K562 (cell line): ENCODE measurements around the gene DYNC1I2. TPM values are rescaled to one million over a fixed set of nuclear protein-coding genes. Genes with fewer than 3 reads are reported as not detected.

ENCODE experiments used
- ATAC-seq: fragments of 200-7000 bp; cut with Tn5 transposase; 3 replicates; pipeline ENCODE4 v1.9.1; 2020; ENCODE audit warnings: moderate library complexity
- BruUV-seq: library from RNA; stranded (reverse); fragments of 400-500 nt; replicated peaks from 2 replicates; lab custom pipeline; 2021; lab: Mats Ljungman, UMichigan
- CTCF ChIA-PET: fragments of 300-600 bp; formaldehyde crosslinking; extraction: SDS; loops from one replicate; lab custom pipeline; 2021; ENCODE audit warnings: low intra/inter-chr PET ratio; lab: Yijun Ruan, JAX
- POLR2A ChIA-PET: fragments of 300-600, 350-650 bp; sonication (Branson Sonifier 250); formaldehyde crosslinking; extraction: SDS; loops from one replicate; lab custom pipeline; 2021; ENCODE audit warnings: antibody characterized with exemption, inconsistent platforms; lab: Yijun Ruan, JAX
- DNase-seq, 4 experiments: peaks; one replicate each; pipeline versions ENCODE4 v3.0.0 to v3.0.0-alpha.2; 2011 to 2018; ENCODE audit warnings: low spot score in 3 of 4, mixed read lengths in 3 of 4; ENCODE audit errors: extremely low read depth in 1 of 4
- FAIRE-seq: peaks from 2 replicates; lab custom pipeline; 2011; peaks lifted over from hg19 to GRCh38; lab: Jason Lieb, UNC
- H2AFZ ChIP-seq: 2 replicates; pipeline ENCODE4 v1.6.0; 2011; ENCODE audit warnings: low read depth, low read length, control low read depth, inconsistent platforms
- H3K27ac ChIP-seq: fragments of 200-600 bp; 3 replicates; pipeline ENCODE4 v1.8.0; 2011; ENCODE audit warnings: low read depth, mild to moderate bottlenecking, control low read depth, inconsistent platforms, low read length, moderate library complexity, mixed read lengths; ENCODE audit errors: extremely low read depth
- H3K27me3 ChIP-seq, 2 experiments: fragments of 300-600 bp in 1 of 2; 2 replicates in 1 of 2; 3 replicates in 1 of 2; pipeline versions ENCODE4 v1.6.0 to v1.8.0; 2011; ENCODE audit warnings: inconsistent platforms in 2 of 2, low read length in 2 of 2, mild to moderate bottlenecking in 1 of 2, mixed read lengths in 1 of 2, moderate library complexity in 1 of 2; ENCODE audit not compliant: control insufficient read depth in 2 of 2, insufficient read depth in 2 of 2
- H3K36me3 ChIP-seq: fragments of 300-600 bp; 3 replicates; pipeline ENCODE4 v1.8.0; 2011; ENCODE audit warnings: mild to moderate bottlenecking, low read length, inconsistent platforms; ENCODE audit not compliant: control insufficient read depth, insufficient read depth
- H3K4me1 ChIP-seq, 2 experiments: fragments of 200-600 bp in 1 of 2; replicated peaks in 1 of 2; 2 replicates in 1 of 2; 3 replicates in 1 of 2; pipeline versions ENCODE4 v1.5.1 to v1.8.0; 2011; ENCODE audit warnings: inconsistent platforms in 2 of 2, low read length in 2 of 2, mild to moderate bottlenecking in 1 of 2, mixed read lengths in 1 of 2, moderate library complexity in 1 of 2; ENCODE audit not compliant: control insufficient read depth in 2 of 2, insufficient read depth in 2 of 2
- H3K4me2 ChIP-seq: 2 replicates; pipeline ENCODE4 v1.6.1; 2011; ENCODE audit warnings: low read length, control low read depth, inconsistent platforms, mixed read lengths; ENCODE audit not compliant: insufficient read depth
- H3K4me3 ChIP-seq: fragments of 200-600 bp; sonication (generic), shearing (Covaris generic); 2 replicates; pipeline ENCODE4 v1.5.1; 2016; ENCODE audit warnings: control low read depth, inconsistent platforms
- H3K79me2 ChIP-seq: fragments of 200-600 bp; 3 replicates; pipeline ENCODE4 v1.8.0; 2011; ENCODE audit warnings: low read length, inconsistent platforms; ENCODE audit not compliant: control insufficient read depth, insufficient read depth
- H3K9ac ChIP-seq, 2 experiments: 2 replicates each; pipeline versions ENCODE4 v1.6.0 to v1.6.1; 2011; ENCODE audit warnings: low read depth in 2 of 2, low read length in 2 of 2, control low read depth in 1 of 2, inconsistent platforms in 1 of 2, mild to moderate bottlenecking in 1 of 2, mixed read lengths in 1 of 2; ENCODE audit not compliant: insufficient read depth in 1 of 2
- H3K9me1 ChIP-seq: one replicate; pipeline ENCODE4 v1.6.0; 2011; ENCODE audit warnings: inconsistent platforms, mild to moderate bottlenecking, low read length, moderate library complexity; ENCODE audit not compliant: control insufficient read depth, insufficient read depth
- H3K9me3 ChIP-seq: replicated peaks from 2 replicates; pipeline ENCODE4 v1.5.1; 2011; ENCODE audit warnings: low read depth, low read length, inconsistent platforms; ENCODE audit not compliant: control insufficient read depth, insufficient read depth
- H4K20me1 ChIP-seq: replicated peaks from 2 replicates; pipeline ENCODE4 v1.6.1; 2011; ENCODE audit warnings: low read length, inconsistent platforms, mixed read lengths; ENCODE audit not compliant: control insufficient read depth, insufficient read depth
- CTBP1 ChIP-seq: fragments of 450-650 bp; IDR thresholded peaks from 2 replicates; pipeline ENCODE4 v1.6.1; 2016; ENCODE audit warnings: borderline replicate concordance
- ERF ChIP-seq: fragments of 450-650 bp; formaldehyde crosslinking; IDR thresholded peaks from 2 replicates; pipeline ENCODE4 v1.4.0; 2020; ENCODE audit warnings: mild to moderate bottlenecking, mixed read lengths
- HNRNPH1 ChIP-seq: fragments of 200-400 bp; formaldehyde crosslinking; optimal IDR thresholded peaks from 2 replicates; pipeline ENCODE3; 2017; ENCODE audit warnings: low read depth, mild to moderate bottlenecking, low read length, moderate library complexity
- ILF3 ChIP-seq: fragments of 450-650 bp; IDR thresholded peaks from 2 replicates; pipeline ENCODE4 v1.6.1; 2018; ENCODE audit warnings: antibody characterized with exemption, mild to moderate bottlenecking, moderate library complexity, borderline replicate concordance
- KAT2B ChIP-seq: IDR thresholded peaks from one replicate; pipeline ENCODE4 v1.6.1; 2012; ENCODE audit warnings: low read depth, mild to moderate bottlenecking, control low read depth, inconsistent platforms, low read length, moderate library complexity
- MEF2A ChIP-seq: IDR thresholded peaks from 2 replicates; pipeline ENCODE4 v1.6.1; 2011; ENCODE audit warnings: low read depth, mild to moderate bottlenecking, low read length, moderate library complexity; ENCODE audit not compliant: control insufficient read depth
- NFE2L1 ChIP-seq: fragments of 450-650 bp; IDR thresholded peaks from 2 replicates; pipeline ENCODE4 v1.6.1; 2016; ENCODE audit warnings: missing genetic modification characterization, low read depth, mild to moderate bottlenecking, missing compliant biosample characterization, moderate library complexity, borderline replicate concordance
- PHF8 ChIP-seq: fragments of 200-600 bp; sonication (generic); IDR thresholded peaks from 2 replicates; pipeline ENCODE4 v1.6.1; 2012; ENCODE audit warnings: mixed run types, mild to moderate bottlenecking, inconsistent platforms, low read length, moderate library complexity, borderline replicate concordance
- POLR3A ChIP-seq: IDR thresholded peaks from 2 replicates; pipeline ENCODE4 v1.6.1; 2011; ENCODE audit warnings: borderline replicate concordance, mild to moderate bottlenecking, moderate library complexity; ENCODE audit not compliant: insufficient read length, insufficient read depth; ENCODE audit errors: extremely low read depth
- RAD21 ChIP-seq, 2 experiments: fragments of 250-450 bp in 1 of 2; fragments of 450-650 bp in 1 of 2; sonication (Bioruptor Pico) in 1 of 2; formaldehyde crosslinking in 1 of 2; IDR thresholded peaks in 1 of 2; conservative IDR thresholded peaks in 1 of 2; 2 replicates each; pipeline versions ENCODE4 v1.4.0 to v1.8.0; 2020 to 2022; ENCODE audit warnings: mild to moderate bottlenecking in 2 of 2, moderate library complexity in 1 of 2
- SMARCC2 ChIP-seq: fragments of 450-650 bp; IDR thresholded peaks from 2 replicates; pipeline ENCODE4 v1.6.1; 2017; ENCODE audit warnings: antibody characterized with exemption, moderate library complexity, mild to moderate bottlenecking, low read depth
- ZNF561 ChIP-seq: fragments of 450-650 bp; formaldehyde crosslinking; conservative IDR thresholded peaks from 2 replicates; pipeline ENCODE4 v1.4.0; 2020; ENCODE audit warnings: mild to moderate bottlenecking, moderate library complexity
- ZNF77 ChIP-seq: fragments of 250-450 bp; sonication (Bioruptor Pico); IDR thresholded peaks from 2 replicates; pipeline ENCODE4 v1.5.0; 2020
- WGBS: fragments of 100-300 bp; shearing (Covaris generic); methylation state at CpG from one replicate; pipeline ENCODE4 v1.1.6; 2016; ENCODE audit warnings: low coverage, mixed read lengths; ENCODE audit not compliant: insufficient coverage; ENCODE audit errors: missing lambda C conversion rate; 5-methylcytosine and 5-hydroxymethylcytosine counted together
- in situ Hi-C: fragments of 300-500 bp; cut with MboI; formaldehyde crosslinking; loops from 4 replicates; pipeline ENCODE4 v1.15.0; 2018; ENCODE audit warnings: inconsistent platforms, mixed read lengths
- intact Hi-C: fragments of 100-400 bp; cut with micrococcal nuclease; formaldehyde crosslinking; loops from 2 replicates; pipeline ENCODE4 v1.14.2; 2022
- polyA plus RNA-seq, 8 experiments: library from polyadenylated mRNA; depleted of rRNA in 4 of 8; stranded (reverse) in 5 of 8; unstranded in 3 of 8; fragments of >200 nt; fragmentation: Nextera tagmentation in 2 of 8; fragmentation: Illumina TruSeq in 1 of 8; extraction: Ambion mirVana in 2 of 8; extraction: Trizol in 1 of 8; gene quantifications; 2 replicates each; pipeline versions ENCODE4 v1.2.1 to v1.2.3, GENCODE V29; 2011 to 2014; ENCODE audit warnings: inconsistent platforms in 1 of 8, missing spikeins in 1 of 8
- total RNA-seq, 7 experiments: library from RNA; depleted of rRNA in 6 of 7; stranded (reverse); fragments of >200 nt in 6 of 7; fragmentation: Illumina TruSeq in 2 of 7; extraction: Trizol in 2 of 7; gene quantifications; 2 replicates each; pipeline versions ENCODE4 v1.2.1 to v1.2.3, GENCODE V29; 2011 to 2021; ENCODE audit warnings: low replicate concordance in 1 of 7
- TF ChIP-seq, protein P1 (sequence below), 2 experiments: fragments of 250-450 bp in 1 of 2; fragments of 450-650 bp in 1 of 2; sonication (Bioruptor Pico) in 1 of 2; IDR thresholded peaks; 2 replicates each; pipeline versions ENCODE4 v1.6.1 to v1.8.0; 2016 to 2021; ENCODE audit warnings: mild to moderate bottlenecking in 2 of 2, moderate library complexity in 2 of 2, missing compliant biosample characterization in 1 of 2, missing genetic modification characterization in 1 of 2
- TF ChIP-seq, protein P2 (sequence below): fragments of 250-450 bp; sonication (Bioruptor Pico); IDR thresholded peaks from 2 replicates; pipeline ENCODE4 v1.8.0; 2021; ENCODE audit warnings: mild to moderate bottlenecking, moderate library complexity

DYNC1I2 gene
- total and polyA plus RNA-seq, 9 of the 15 experiments (the other 6 are each of a cell fraction or from before 2014, with no cell fraction given) = 59.1 to 204 (median 100) TPM

DNA sequence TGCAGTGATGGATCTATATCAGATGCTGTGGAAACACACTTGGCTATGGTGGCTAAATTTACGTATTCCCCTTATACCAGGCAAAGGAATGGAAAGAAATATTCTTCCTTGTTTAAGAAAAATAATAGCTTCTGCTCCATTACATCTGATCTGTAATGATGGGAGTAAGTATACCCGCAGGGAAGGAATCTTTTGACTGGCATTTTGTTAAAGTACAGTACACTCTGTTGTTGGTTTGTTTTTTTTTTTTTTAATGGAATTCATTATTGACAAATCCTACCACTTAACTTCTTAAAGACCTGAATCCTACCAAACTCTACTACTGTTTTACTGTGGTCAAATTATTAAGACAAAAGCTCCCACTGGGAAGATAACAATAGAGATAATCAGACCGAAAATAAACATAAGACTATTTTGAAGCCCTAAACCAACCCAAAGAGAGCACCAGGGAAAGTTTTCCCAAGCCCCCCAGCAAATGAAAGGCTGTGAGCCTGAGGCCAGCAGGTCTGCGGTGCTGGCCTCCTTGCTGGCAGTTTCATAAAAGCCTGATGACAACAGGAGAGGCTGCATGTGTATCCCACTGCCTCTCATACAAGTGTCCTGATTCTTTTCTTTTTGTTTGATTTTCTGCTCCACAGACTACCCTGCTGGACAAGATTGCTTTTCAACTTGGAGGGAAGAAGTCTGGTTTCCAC, 105.8 kb downstream of the DYNC1I2 start:
- peaks cover 24% of the 10 kb centered on the region; the same call in 2 of the 3 replicates for H3K36me3 ChIP-seq
- FAIRE-seq (no peak), ATAC-seq (no peak), DNase-seq (no peak)
- ChIA-PET CTCF (no interaction called here), POLR2A (no interaction called here)
- no peak overlapping the region for H2AFZ ChIP-seq
- H3K27ac ChIP-seq = no peak overlapping the region
- H3K4me2 ChIP-seq = no peak overlapping the region
- no peaks in the 10 kb centered on the region for H3K9me1 ChIP-seq
- in situ Hi-C loops = no loop called here
- no TSS peak for BruUV-seq
- WGBS = 73% methylated on average over 4 of the region's 4 CpGs
- intact Hi-C loops = loop anchor here (5.0 to 10.0 kb wide), 2 partner anchors 196 to 218 kb away; no protein-coding TSS in a partner anchor
- no peak overlapping the region for H3K9ac ChIP-seq
- H4K20me1 ChIP-seq = no peaks in the 10 kb centered on the region
- H3K79me2 ChIP-seq = no peaks in the 10 kb centered on the region
- H3K27me3 ChIP-seq = no peaks in the 10 kb centered on the region
- TF ChIP-seq SMARCC2 (no peak), KAT2B (no peak), MEF2A (no peak), PHF8 (no peak), NFE2L1 (tag) (no peak), ERF (CRISPR knock-in tag) (no peak), HNRNPH1 (no peak), RAD21 (CRISPR knock-in tag; conservative IDR thresholded peaks at IDR 0.05 in 1 of 2, IDR thresholded peaks at IDR 0.05 in 1 of 2) (no peak), CTBP1 (no peak), POLR3A (no peak), ILF3 (no peak), ZNF561 (CRISPR knock-in tag) (no peak), ZNF77 (CRISPR knock-in tag) (no peak)
- TF ChIP-seq, protein P1, sequence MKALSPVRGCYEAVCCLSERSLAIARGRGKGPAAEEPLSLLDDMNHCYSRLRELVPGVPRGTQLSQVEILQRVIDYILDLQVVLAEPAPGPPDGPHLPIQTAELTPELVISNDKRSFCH (CRISPR knock-in tag; IDR thresholded peaks at IDR 0.05) = no peak
- TF ChIP-seq, protein P1 (tag; IDR thresholded peaks at IDR 0.05) = no peak
- TF ChIP-seq, protein P2, sequence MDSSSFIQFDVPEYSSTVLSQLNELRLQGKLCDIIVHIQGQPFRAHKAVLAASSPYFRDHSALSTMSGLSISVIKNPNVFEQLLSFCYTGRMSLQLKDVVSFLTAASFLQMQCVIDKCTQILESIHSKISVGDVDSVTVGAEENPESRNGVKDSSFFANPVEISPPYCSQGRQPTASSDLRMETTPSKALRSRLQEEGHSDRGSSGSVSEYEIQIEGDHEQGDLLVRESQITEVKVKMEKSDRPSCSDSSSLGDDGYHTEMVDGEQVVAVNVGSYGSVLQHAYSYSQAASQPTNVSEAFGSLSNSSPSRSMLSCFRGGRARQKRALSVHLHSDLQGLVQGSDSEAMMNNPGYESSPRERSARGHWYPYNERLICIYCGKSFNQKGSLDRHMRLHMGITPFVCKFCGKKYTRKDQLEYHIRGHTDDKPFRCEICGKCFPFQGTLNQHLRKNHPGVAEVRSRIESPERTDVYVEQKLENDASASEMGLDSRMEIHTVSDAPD (CRISPR knock-in tag) = no peak
- no peak overlapping the region for H3K4me3 ChIP-seq
- no peaks in the 10 kb centered on the region for H3K4me1 ChIP-seq
- no peaks in the 10 kb centered on the region for H3K9me3 ChIP-seq
